ENCODE measurements around the gene GRK5. TPM values are rescaled to one million over a fixed set of nuclear protein-coding genes. Genes with fewer than 3 reads are reported as not detected.

The GRK5 gene
- 11.8 to 14.4 TPM (median 13.6 TPM) in 5 replicates for total RNA-seq (2022; extraction: Qiagen RNA extraction; ENCODE audit: low read depth)

GRCh38 chr10:119207366-119207666 is at the start of gene GRK5:
Gene GRK5, plus strand, starts transcription at chr10:119207571. Its CDS starts 347 bp downstream, at chr10:119207918.

GRCh38 chr10:119165171-119166117 is 41.9 kb upstream of the GRK5 start, which contains the start of gene SFXN4:
Gene SFXN4, minus strand, starts transcription at chr10:119165714. Its CDS starts 67 bp downstream, at chr10:119165647.

DNA sequence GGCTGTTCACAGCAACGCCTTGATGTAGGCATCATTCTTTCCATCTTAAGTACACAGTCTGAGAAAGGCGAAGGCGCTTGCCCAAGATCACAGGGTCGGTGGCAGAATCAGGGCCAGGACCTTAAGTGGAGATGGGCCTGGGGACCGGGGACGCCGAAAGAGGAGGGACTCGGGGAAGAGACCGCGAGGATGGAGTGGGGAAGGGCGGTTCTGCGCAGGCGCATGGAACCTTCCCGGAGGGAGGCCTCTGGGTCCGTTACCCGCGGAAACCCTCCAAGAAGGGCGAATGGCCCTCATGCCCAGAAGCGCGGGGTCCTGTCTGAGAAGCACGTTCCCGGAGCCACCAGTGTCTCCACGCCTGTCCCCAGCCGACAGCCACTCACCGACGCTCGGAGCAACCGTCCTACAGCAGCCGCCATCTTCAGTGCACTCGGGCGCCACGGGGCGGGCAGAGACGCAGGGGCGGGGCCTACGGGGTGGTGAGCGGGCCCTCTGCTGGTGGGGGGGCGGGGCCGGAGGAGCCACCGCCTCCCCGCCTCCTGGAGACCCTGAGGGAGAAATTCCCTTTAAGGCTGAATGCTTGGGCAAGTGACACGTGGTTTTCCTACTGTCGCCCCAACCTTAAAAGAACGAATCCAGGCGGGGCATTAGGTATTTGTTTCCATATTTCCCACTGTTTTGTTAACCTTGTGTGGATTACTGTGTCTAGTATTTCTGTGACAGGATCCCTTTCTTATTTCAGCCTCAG is 28.8 kb upstream of the GRK5 start, which contains the start of gene PRDX3:
Gene PRDX3 (minus strand): TSS at position 441 of the 748 bp plus-strand sequence. CDS start 22 bp downstream, at position 419.

Other genes starting within 250 kb of the GRK5 start
- gene NANOS1, start 177.9 kb upstream of the GRK5 start, total RNA-seq (2022; extraction: Qiagen RNA extraction; ENCODE audit: low read depth): 2.0 to 2.6 TPM (median 2.3 TPM) in 5 replicates
- gene EIF3A, start 126.8 kb upstream of the GRK5 start, total RNA-seq (2022; extraction: Qiagen RNA extraction; ENCODE audit: low read depth): 124 to 180 TPM (median 140 TPM) in 5 replicates
- gene DENND10, start 103.5 kb upstream of the GRK5 start, total RNA-seq (2022; extraction: Qiagen RNA extraction; ENCODE audit: low read depth): 46.9 to 67.2 TPM (median 55.9 TPM) in 5 replicates
- 48.7 to 55.7 TPM (median 52.4 TPM) in 5 replicates for gene SFXN4, start 41.9 kb upstream of the GRK5 start, total RNA-seq (2022; extraction: Qiagen RNA extraction; ENCODE audit: low read depth)
- 276 to 336 TPM (median 325 TPM) in 5 replicates for gene PRDX3, start 28.8 kb upstream of the GRK5 start, total RNA-seq (2022; extraction: Qiagen RNA extraction; ENCODE audit: low read depth)

Measured in A549 treated with CpdA at 1 μM for 4 hours (cell line).